Ureter (tissue), 1 donor: ENCODE measurements around the gene ACADSB. TPM values are rescaled to one million over a fixed set of nuclear protein-coding genes. Genes with fewer than 3 reads are reported as not detected.

ENCODE experiments used
- DNase-seq: peaks from one replicate; pipeline ENCODE4 v3.0.0-alpha.2; 2020; ENCODE audit warnings: low spot score
- total RNA-seq: library from RNA; stranded (reverse); gene quantifications from one replicate; pipeline ENCODE4 v1.2.4, GENCODE V29; 2023
- donor health status: DM: yes; HTN: yes; CAD: no.

ACADSB gene
- total RNA-seq: 34.9 TPM

- peak; percentile 98 for DNase-seq
These were observed at the start of gene ACADSB, which contains the start of gene IKZF5 for GRCh38 chr10:123008355-123009104. ACADSB (plus strand) TSS chr10:123009006; CDS start chr10:123009030, 24 bp downstream. IKZF5 (minus strand) TSS chr10:123008795; CDS start chr10:122998625, 10,170 bp downstream.

GRCh38 chr10:122962405-122962804 lies 46.4 kb upstream of the ACADSB start:
- no peak for DNase-seq

- DNase-seq: no peak
These were observed 41.9 kb upstream of the ACADSB start for GRCh38 chr10:122966879-122967278.

- DNase-seq: no peak
These were observed 40.1 kb upstream of the ACADSB start for GRCh38 chr10:122968698-122969097.

- DNase-seq: no peak
These were observed 34.8 kb upstream of the ACADSB start for GRCh38 chr10:122974023-122974422.

GRCh38 chr10:122974543-122975064 lies 34.2 kb upstream of the ACADSB start:
- no peak for DNase-seq

GRCh38 chr10:122980209-122981065 lies 28.4 kb upstream of the ACADSB start, which contains the start of gene PSTK:
PSTK (plus strand) TSS chr10:122980401; CDS start chr10:122980480, 79 bp downstream.
- peak; percentile 90 for DNase-seq

GRCh38 chr10:122981066-122981464 lies 27.7 kb upstream of the ACADSB start:
- no peak for DNase-seq

GRCh38 chr10:122983898-122984297 lies 24.9 kb upstream of the ACADSB start:
- no peak for DNase-seq

- DNase-seq: no peak
These were observed 24.1 kb upstream of the ACADSB start for GRCh38 chr10:122984708-122985107.

GRCh38 chr10:122986335-122986734 lies 22.5 kb upstream of the ACADSB start:
- no peak for DNase-seq

GRCh38 chr10:122988501-122988900 lies 20.3 kb upstream of the ACADSB start:
- no peak for DNase-seq

GRCh38 chr10:122990278-122990677 lies 18.5 kb upstream of the ACADSB start:
- no peak for DNase-seq

- DNase-seq: no peak
These were observed 16.7 kb upstream of the ACADSB start for GRCh38 chr10:122992031-122992585.

GRCh38 chr10:122993797-122994336 lies 14.9 kb upstream of the ACADSB start:
- DNase-seq: no peak

GRCh38 chr10:122995936-122996335 lies 12.9 kb upstream of the ACADSB start:
- no peak for DNase-seq

- no peak for DNase-seq
These were observed 10.9 kb upstream of the ACADSB start for GRCh38 chr10:122997864-122998263.

- no peak for DNase-seq
These were observed 10.4 kb upstream of the ACADSB start for GRCh38 chr10:122998360-122998917.

GRCh38 chr10:122998934-122999333 lies 9.9 kb upstream of the ACADSB start:
- no peak for DNase-seq

GRCh38 chr10:122999347-122999746 lies 9.5 kb upstream of the ACADSB start:
- DNase-seq: no peak

GRCh38 chr10:123000155-123000554 lies 8.7 kb upstream of the ACADSB start:
- DNase-seq: no peak
